ENCODE results near the gene REEP6. TPM values are rescaled to one million over a fixed set of nuclear protein-coding genes. Genes with fewer than 3 reads are reported as not detected.

The REEP6 gene
- total RNA-seq, 1 experiment from 2014 or later = 10.5 TPM

GRCh38 chr19:1446713-1447481 lies 44.1 kb upstream of the REEP6 start:
- H2AFZ ChIP-seq (ENCODE audit: low read length) = no peak overlapping the region

More at GRCh38 chr19:1446713-1447481, 44.1 kb upstream of the REEP6 start:
- Histone ChIP-seq H2BK5ac (ENCODE audit: insufficient read length, low read length) (no peak overlapping the region), H3K23ac (ENCODE audit: insufficient read length, low read depth, low read length) (no peak overlapping the region), H3K23me2 (ENCODE audit: insufficient read length, low read depth, low read length, poor library complexity, severe bottlenecking) (peaks cover 7% of the 10 kb centered on the region), H4K8ac (replicated peaks; ENCODE audit: insufficient read length, low read depth, low read length) (no peak overlapping the region), H3K14ac (ENCODE audit: insufficient read depth, low read length) (no peak overlapping the region), H4K91ac (ENCODE audit: insufficient read length, low read depth, low read length) (no peak overlapping the region), H3K56ac (ENCODE audit: insufficient read length, low read depth, low read length) (no peak overlapping the region), H2BK15ac (ENCODE audit: low read depth, low read length) (no peak overlapping the region), H3T11ph (ENCODE audit: low read length) (no peak overlapping the region), H3K79me2 (ENCODE audit: insufficient read depth, low read length) (no peaks in the 10 kb centered on the region), H3K27me3 (ENCODE audit: insufficient read depth, low read length) (peaks cover 24% of the 10 kb centered on the region; the same call in 1 of the 2 replicates), H3K27ac (ENCODE audit: insufficient read length, low read depth, low read length) (no peak overlapping the region), H3K18ac (ENCODE audit: insufficient read length, low read depth, low read length) (no peak overlapping the region), H2BK120ac (ENCODE audit: low read depth, low read length, poor library complexity, severe bottlenecking) (no peak overlapping the region), H3K9me3 (ENCODE audit: control insufficient read depth, low read depth, low read length) (no peaks in the 10 kb centered on the region), H2AK5ac (ENCODE audit: insufficient read length, low read length) (no peak overlapping the region), H2BK20ac (ENCODE audit: low read depth, low read length, poor library complexity, severe bottlenecking) (no peak overlapping the region), H3K4ac (ENCODE audit: low read depth, low read length) (no peak overlapping the region), H3K4me1 (ENCODE audit: insufficient read depth, low read length) (no peaks in the 10 kb centered on the region), H3K4me2 (ENCODE audit: insufficient read depth, insufficient read length, low read length) (peak overlapping the region; percentile 7), H4K20me1 (ENCODE audit: control insufficient read depth, insufficient read depth, insufficient read length) (no peaks in the 10 kb centered on the region), H4K5ac (ENCODE audit: insufficient read length, low read depth, low read length) (no peak overlapping the region), H2BK12ac (ENCODE audit: insufficient read length, low read depth, low read length) (no peak overlapping the region), H3K79me1 (ENCODE audit: insufficient read depth, low read depth, low read length, poor library complexity, severe bottlenecking) (no peaks in the 10 kb centered on the region), H3K9ac (ENCODE audit: extremely low read depth, insufficient read length, low read length) (no peak overlapping the region)
- TF ChIP-seq, protein P1, sequence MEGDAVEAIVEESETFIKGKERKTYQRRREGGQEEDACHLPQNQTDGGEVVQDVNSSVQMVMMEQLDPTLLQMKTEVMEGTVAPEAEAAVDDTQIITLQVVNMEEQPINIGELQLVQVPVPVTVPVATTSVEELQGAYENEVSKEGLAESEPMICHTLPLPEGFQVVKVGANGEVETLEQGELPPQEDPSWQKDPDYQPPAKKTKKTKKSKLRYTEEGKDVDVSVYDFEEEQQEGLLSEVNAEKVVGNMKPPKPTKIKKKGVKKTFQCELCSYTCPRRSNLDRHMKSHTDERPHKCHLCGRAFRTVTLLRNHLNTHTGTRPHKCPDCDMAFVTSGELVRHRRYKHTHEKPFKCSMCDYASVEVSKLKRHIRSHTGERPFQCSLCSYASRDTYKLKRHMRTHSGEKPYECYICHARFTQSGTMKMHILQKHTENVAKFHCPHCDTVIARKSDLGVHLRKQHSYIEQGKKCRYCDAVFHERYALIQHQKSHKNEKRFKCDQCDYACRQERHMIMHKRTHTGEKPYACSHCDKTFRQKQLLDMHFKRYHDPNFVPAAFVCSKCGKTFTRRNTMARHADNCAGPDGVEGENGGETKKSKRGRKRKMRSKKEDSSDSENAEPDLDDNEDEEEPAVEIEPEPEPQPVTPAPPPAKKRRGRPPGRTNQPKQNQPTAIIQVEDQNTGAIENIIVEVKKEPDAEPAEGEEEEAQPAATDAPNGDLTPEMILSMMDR (conservative IDR thresholded peaks at IDR 0.05) = no peak
- DNase-seq = peak; percentile 57
- Mint-ChIP-seq H3K27ac (no peak overlapping the region), H3K27me3 (ENCODE audit: low read depth) (peaks cover 68% of the 10 kb centered on the region), H3K9me3 (no peaks in the 10 kb centered on the region; a peak in 1 of 5 replicates), H3K36me3 (ENCODE audit: insufficient read depth in 1 of 3, low read depth in 3 of 3) (peaks cover 3 to 14% (median 10%) of the 10 kb centered on the region in 3 experiments; a peak in 6 of 7 replicates), H3K4me3 (peak overlapping the region; percentile 36 to 78), H3K4me1 (peaks cover 10 to 31% of the 10 kb centered on the region in 2 experiments)
- WGBS (ENCODE audit: extremely low coverage, insufficient read length, low lambda C conversion rate) = no CpG with 5 or more reads among the region's 63 CpGs
